KOPT-K1 (cell line): ENCODE results near the gene ABCD2.
"Not testable (repeated sequence)": the region's sequence is repeated elsewhere in the genome, so short reads cannot be mapped to it uniquely, and the experiment has no call there.

Source experiments
- H3K27ac ChIP-seq: fragments of 200-600 bp; sonication (generic); 2 replicates; pipeline ENCODE4 v1.5.1; 2016; ENCODE audit warnings: antibody characterized with exemption, mild to moderate bottlenecking, low read depth, low read length; ENCODE audit not compliant: poor library complexity, severe bottlenecking
- H3K36me3 ChIP-seq: fragments of 200-600 bp; sonication (generic); 2 replicates; pipeline ENCODE4 v1.5.1; 2017; ENCODE audit warnings: antibody characterized with exemption, mild to moderate bottlenecking, low read length, moderate library complexity; ENCODE audit not compliant: insufficient read depth
- H3K9me3 ChIP-seq: fragments of 200-600 bp; sonication (generic); 2 replicates; pipeline ENCODE4 v1.5.1; 2017; ENCODE audit warnings: antibody characterized with exemption, low read length, mild to moderate bottlenecking; ENCODE audit not compliant: insufficient read depth, poor library complexity, severe bottlenecking

The ABCD2 gene

GRCh38 chr12:39620659-39621658 lies 1.4 kb upstream of the ABCD2 start:
- H3K27ac ChIP-seq = peak overlapping the region; percentile 78
- H3K9me3 ChIP-seq = no peaks in the 10 kb centered on the region
- no peaks in the 10 kb centered on the region for H3K36me3 ChIP-seq

GRCh38 chr12:39619316-39619659 lies 315 bp downstream of the ABCD2 start:
- no peaks in the 10 kb centered on the region for H3K9me3 ChIP-seq
- no peaks in the 10 kb centered on the region for H3K36me3 ChIP-seq
- peak overlapping the region; percentile 78 for H3K27ac ChIP-seq

GRCh38 chr12:39618701-39619100 lies 902 bp downstream of the ABCD2 start:
- no peaks in the 10 kb centered on the region for H3K36me3 ChIP-seq
- no peak overlapping the region for H3K27ac ChIP-seq
- no peaks in the 10 kb centered on the region for H3K9me3 ChIP-seq

GRCh38 chr12:39617887-39618286 lies 1.7 kb downstream of the ABCD2 start:
- no peaks in the 10 kb centered on the region for H3K36me3 ChIP-seq
- no peaks in the 10 kb centered on the region for H3K9me3 ChIP-seq
- H3K27ac ChIP-seq = no peak overlapping the region

GRCh38 chr12:39616666-39617065 lies 2.9 kb downstream of the ABCD2 start:
- H3K36me3 ChIP-seq = no peaks in the 10 kb centered on the region
- H3K9me3 ChIP-seq = no peaks in the 10 kb centered on the region
- no peak overlapping the region for H3K27ac ChIP-seq

GRCh38 chr12:39616251-39616650 lies 3.4 kb downstream of the ABCD2 start:
- H3K36me3 ChIP-seq = no peaks in the 10 kb centered on the region
- H3K9me3 ChIP-seq = no peaks in the 10 kb centered on the region
- no peak overlapping the region for H3K27ac ChIP-seq

GRCh38 chr12:39613525-39613924 lies 6.1 kb downstream of the ABCD2 start:
- H3K36me3 ChIP-seq = no peaks in the 10 kb centered on the region
- H3K27ac ChIP-seq = no peak overlapping the region
- H3K9me3 ChIP-seq = no peaks in the 10 kb centered on the region

GRCh38 chr12:39612250-39612649 lies 7.4 kb downstream of the ABCD2 start:
- no peak overlapping the region for H3K27ac ChIP-seq
- H3K36me3 ChIP-seq = no peaks in the 10 kb centered on the region
- H3K9me3 ChIP-seq = no peaks in the 10 kb centered on the region

GRCh38 chr12:39611818-39612217 lies 7.8 kb downstream of the ABCD2 start:
- H3K27ac ChIP-seq = no peak overlapping the region
- no peaks in the 10 kb centered on the region for H3K36me3 ChIP-seq
- no peaks in the 10 kb centered on the region for H3K9me3 ChIP-seq

- Histone ChIP-seq H3K9me3 (no peaks in the 10 kb centered on the region), H3K36me3 (no peaks in the 10 kb centered on the region), H3K27ac (no peak overlapping the region)
Measured at GRCh38 chr12:39610436-39611025, 9.1 kb downstream of the ABCD2 start.

GRCh38 chr12:39606712-39607423 lies 12.7 kb downstream of the ABCD2 start:
- Histone ChIP-seq H3K36me3 (no peaks in the 10 kb centered on the region), H3K9me3 (no peaks in the 10 kb centered on the region), H3K27ac (no peak overlapping the region)

GRCh38 chr12:39605996-39606395 lies 13.6 kb downstream of the ABCD2 start:
- H3K9me3 ChIP-seq = no peaks in the 10 kb centered on the region
- H3K27ac ChIP-seq = no peak overlapping the region
- no peaks in the 10 kb centered on the region for H3K36me3 ChIP-seq

GRCh38 chr12:39605501-39605900 lies 14.1 kb downstream of the ABCD2 start:
- Histone ChIP-seq H3K9me3 (no peaks in the 10 kb centered on the region), H3K27ac (no peak overlapping the region), H3K36me3 (no peaks in the 10 kb centered on the region)

GRCh38 chr12:39603065-39603464 lies 16.5 kb downstream of the ABCD2 start:
- no peaks in the 10 kb centered on the region for H3K36me3 ChIP-seq
- no peak overlapping the region for H3K27ac ChIP-seq
- H3K9me3 ChIP-seq = no peaks in the 10 kb centered on the region

GRCh38 chr12:39601951-39602350 lies 17.7 kb downstream of the ABCD2 start:
- H3K9me3 ChIP-seq, H3K27ac ChIP-seq, H3K36me3 ChIP-seq: not testable (repeated sequence)
